Fibroblast of pulmonary artery (primary cell): ENCODE data around the gene EYA2.
"Not testable (repeated sequence)": the region's sequence is repeated elsewhere in the genome, so short reads cannot be mapped to it uniquely, and the experiment has no call there.

Experiments
- DNase-seq: peaks from one replicate; pipeline ENCODE4 v3.0.0-alpha.2; 2010; ENCODE audit warnings: low read depth
- H3K4me3 ChIP-seq: replicated peaks from 2 replicates; pipeline ENCODE4 v1.5.1; 2011; ENCODE audit warnings: low read depth, mild to moderate bottlenecking, control low read depth, low read length, moderate library complexity
- CTCF ChIP-seq: IDR thresholded peaks from 2 replicates; pipeline ENCODE4 v1.5.1; 2011; ENCODE audit warnings: mild to moderate bottlenecking, control low read depth, low read length, inconsistent platforms; ENCODE audit errors: missing control alignments

Gene EYA2

DNA sequence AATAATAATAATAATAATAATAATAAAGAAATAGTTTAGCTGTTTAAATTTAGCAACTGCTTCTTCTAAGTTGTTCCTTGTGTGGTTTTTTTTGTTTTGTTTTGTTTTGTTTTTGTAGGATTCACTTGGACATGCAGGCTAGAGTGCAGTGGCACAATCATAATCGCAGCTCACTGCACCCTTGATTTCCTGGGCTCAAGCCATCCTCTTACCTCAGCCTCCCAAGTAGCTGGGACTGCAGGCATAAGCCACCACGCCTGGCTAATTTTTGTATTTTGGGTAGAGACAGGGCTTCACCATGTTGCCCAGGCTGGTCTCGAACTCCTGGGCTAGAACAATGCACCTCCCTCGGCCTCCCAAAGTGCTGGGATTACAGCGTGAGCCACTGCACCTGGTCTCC lies 15.3 kb upstream of the EYA2 start:
- no peak for TF ChIP-seq CTCF
- no peak overlapping the region for H3K4me3 ChIP-seq
- no peak for DNase-seq

- not testable (repeated sequence) for DNase-seq, H3K4me3 ChIP-seq
Observed at GRCh38 chr20:46879963-46880362, 14.7 kb upstream of the EYA2 start.

DNA sequence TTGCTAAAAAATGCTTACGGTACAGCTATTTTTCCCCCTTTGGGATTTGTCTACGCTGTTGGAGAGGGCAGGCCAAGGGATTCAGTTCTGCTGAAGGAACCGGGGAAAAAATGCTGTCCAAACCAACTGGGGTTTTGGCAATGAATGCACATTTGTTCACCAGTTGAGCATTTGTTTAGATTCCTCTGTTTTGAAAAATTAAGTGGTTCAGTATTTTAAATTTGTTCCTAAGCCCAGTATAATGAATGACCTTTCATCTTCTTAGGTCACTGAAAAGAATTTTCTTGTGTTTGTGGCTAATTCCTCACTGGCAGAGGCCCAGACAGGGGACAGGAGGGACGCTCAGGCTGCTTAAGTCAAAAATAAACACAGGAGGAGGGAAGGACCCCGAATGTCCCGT lies 10.8 kb upstream of the EYA2 start:
- no peak overlapping the region for H3K4me3 ChIP-seq
- no peak for DNase-seq
- TF ChIP-seq CTCF, result no peak

DNA sequence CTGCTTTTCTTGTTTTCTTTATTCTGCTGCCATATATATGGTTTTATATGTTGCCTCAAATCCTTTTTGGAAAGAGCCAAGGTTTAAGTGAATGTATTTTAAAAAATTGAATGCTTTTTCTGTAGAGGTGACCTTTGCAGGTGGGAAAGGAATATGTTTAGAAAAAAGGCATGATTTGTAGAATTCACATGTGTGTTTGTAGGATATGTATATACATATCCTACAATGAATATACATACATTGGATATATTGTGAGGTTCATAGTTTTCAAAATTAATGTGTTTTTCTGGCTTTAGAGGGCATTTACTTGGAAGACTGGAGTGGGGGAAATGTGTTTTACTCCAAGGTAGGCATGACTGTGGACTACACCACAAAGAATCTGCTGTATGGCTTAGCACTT lies 4.0 kb upstream of the EYA2 start:
- no peak for TF ChIP-seq CTCF
- no peak overlapping the region for H3K4me3 ChIP-seq
- DNase-seq, result no peak

DNA sequence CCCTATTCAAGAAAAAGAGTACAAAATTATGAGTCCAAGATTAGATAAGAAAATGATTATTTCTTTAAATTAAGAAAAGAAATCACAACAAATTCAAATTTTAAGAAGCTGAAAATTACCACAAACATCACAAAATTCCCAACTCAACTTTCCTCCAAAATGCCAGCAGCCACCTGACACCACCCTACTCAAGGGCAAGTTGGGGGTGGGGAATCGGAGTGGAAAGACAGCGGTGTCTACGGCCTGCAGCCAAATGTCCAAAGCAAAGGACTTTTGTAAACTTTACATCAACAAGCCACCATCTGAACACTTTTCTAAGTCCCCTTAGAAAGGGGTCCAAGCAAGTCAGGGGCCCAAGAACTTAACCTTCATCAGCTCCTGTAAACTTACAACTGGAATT lies 1.6 kb upstream of the EYA2 start:
- no peak overlapping the region for H3K4me3 ChIP-seq
- TF ChIP-seq CTCF, result no peak
- DNase-seq, result no peak

DNA sequence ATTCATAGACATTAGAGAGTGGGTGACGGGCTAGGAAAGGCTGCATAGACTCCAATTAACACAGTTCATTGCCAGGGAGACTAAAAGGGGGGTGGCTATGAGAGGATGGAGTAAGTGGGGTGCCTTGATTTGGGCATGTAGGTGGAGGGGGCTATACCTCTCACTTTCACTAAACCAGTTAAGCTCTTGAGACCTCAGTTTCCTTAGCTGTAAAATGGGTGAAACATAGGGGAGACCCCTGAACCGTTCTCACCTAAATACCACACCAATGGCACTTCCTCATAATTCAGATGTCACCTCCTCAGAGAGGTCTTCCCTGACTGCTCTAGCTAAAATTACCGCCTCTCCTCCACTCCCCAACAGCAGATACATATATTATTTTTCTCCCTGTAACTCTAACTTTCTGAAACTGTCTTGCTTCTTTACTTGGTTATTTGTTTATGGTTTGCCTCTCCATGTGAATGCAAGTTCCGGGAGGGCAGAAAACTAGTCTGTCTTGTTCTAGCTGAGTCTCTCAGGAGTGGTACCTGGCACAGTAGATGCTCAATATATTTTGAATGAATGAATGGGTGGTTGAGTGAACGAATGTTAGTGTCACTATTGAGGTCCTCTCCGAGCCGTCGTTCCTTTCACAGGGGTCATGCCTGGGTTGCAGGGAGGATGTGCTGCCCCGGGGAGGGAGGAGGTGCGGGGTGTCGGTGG lies 615 bp upstream of the EYA2 start:
- no peak for TF ChIP-seq CTCF
- no peak overlapping the region for H3K4me3 ChIP-seq
- no peak for DNase-seq

DNA sequence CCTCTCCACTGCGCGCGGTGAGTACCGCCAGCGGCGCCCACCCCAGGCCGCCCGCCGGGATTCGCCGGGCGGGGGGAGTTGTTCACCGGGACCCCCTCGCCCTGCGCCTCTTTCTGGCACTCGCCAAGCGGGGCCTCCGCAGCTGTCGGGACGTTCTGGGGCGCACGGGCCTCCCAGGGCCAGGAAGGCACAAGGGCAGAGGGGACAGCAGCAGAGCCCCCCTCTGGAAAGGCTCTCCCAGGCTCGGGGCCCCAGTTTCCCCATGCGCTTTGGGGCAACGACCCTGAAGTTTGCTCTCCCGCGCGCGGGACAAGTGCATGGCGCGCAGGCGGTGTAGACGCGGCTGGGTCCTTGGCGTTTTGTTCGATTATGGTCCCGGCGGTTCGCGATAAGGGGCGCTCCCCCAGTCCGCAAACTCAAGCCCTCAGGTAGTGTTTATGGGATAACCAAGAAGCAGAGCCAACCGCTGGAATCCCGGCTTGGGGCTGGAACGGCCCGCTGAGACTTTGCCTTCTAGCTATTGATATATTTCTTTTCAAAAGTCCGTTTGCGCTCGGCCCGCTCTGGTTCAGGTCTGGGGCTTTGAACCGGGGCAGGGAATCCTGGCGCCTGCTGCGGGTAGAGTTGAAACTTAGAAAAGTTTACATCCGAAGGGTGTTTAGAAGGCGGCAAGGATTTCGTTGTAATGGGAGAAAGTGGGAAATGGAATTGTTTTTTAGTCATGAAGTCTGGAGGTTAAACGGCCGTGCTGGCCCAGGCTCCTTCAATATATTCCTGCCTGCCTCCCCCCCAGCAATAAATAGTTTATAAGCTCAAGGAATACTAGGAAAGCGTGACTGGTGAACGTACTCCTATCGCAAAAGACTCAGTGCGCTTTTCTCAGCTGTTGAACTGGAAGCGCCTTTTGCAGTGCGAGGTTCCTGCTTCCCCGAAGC lies 595 bp downstream of the EYA2 start:
- no peak overlapping the region for H3K4me3 ChIP-seq
- no peak for TF ChIP-seq CTCF
- no peak for DNase-seq
